Stimulated activated CD4-positive, alpha-beta T cell treated with anti-CD3 and anti-CD28 coated beads, Interleukin-2, amount 100 ng/mL, for 4 hours (primary cell): Measurements from ENCODE around the gene RNF123.

Source experiments
- DNase-seq: peaks from one replicate; pipeline ENCODE4 v3.0.0-alpha.2; 2020; ENCODE audit warnings: low read depth

The RNF123 gene

GRCh38 chr3:49703443-49703927 lies 14.1 kb downstream of the RNF123 start:
- DNase-seq = peak; percentile 48

- no peak for DNase-seq
These were observed 14.6 kb downstream of the RNF123 start for GRCh38 chr3:49703956-49704355.

GRCh38 chr3:49704629-49705028 lies 15.3 kb downstream of the RNF123 start:
- no peak for DNase-seq

GRCh38 chr3:49705390-49705960 lies 16.1 kb downstream of the RNF123 start:
- no peak for DNase-seq

GRCh38 chr3:49706456-49707112 lies 17.2 kb downstream of the RNF123 start:
- no peak for DNase-seq

- no peak for DNase-seq
These were observed 17.7 kb downstream of the RNF123 start for GRCh38 chr3:49707113-49707480.

- no peak for DNase-seq
These were observed 20.5 kb downstream of the RNF123 start for GRCh38 chr3:49709852-49710251.

GRCh38 chr3:49711489-49711888 lies 22.1 kb downstream of the RNF123 start:
- no peak for DNase-seq

GRCh38 chr3:49712166-49712565 lies 22.8 kb downstream of the RNF123 start:
- DNase-seq = no peak

- DNase-seq = no peak
These were observed 23.4 kb downstream of the RNF123 start for GRCh38 chr3:49712631-49713317.

- DNase-seq = no peak
These were observed 24.2 kb downstream of the RNF123 start for GRCh38 chr3:49713336-49714105.

GRCh38 chr3:49714728-49715550 lies 25.6 kb downstream of the RNF123 start:
- DNase-seq = no peak

GRCh38 chr3:49715611-49716121 lies 26.3 kb downstream of the RNF123 start:
- no peak for DNase-seq

GRCh38 chr3:49716169-49716568 lies 26.8 kb downstream of the RNF123 start:
- no peak for DNase-seq

GRCh38 chr3:49716691-49717210 lies 27.4 kb downstream of the RNF123 start:
- DNase-seq = no peak

- DNase-seq = no peak
These were observed 28.0 kb downstream of the RNF123 start for GRCh38 chr3:49717211-49717958.

- DNase-seq = no peak
These were observed 28.9 kb downstream of the RNF123 start for GRCh38 chr3:49717959-49718857.

- no peak for DNase-seq
These were observed 29.5 kb downstream of the RNF123 start for GRCh38 chr3:49718858-49719213.

- peak; percentile 79 for DNase-seq
These were observed 30.0 kb downstream of the RNF123 start, which contains the start of gene AMIGO3 for GRCh38 chr3:49719214-49719884. Gene AMIGO3 (minus strand): TSS chr3:49719684. CDS start chr3:49719465, 219 bp downstream.
